CD4-positive, CD25-positive, alpha-beta regulatory T cell (primary cell): ENCODE data around the gene FBXL4. TPM values are rescaled to one million over a fixed set of nuclear protein-coding genes. Genes with fewer than 3 reads are reported as not detected.
"Not testable (repeated sequence)": the region's sequence is repeated elsewhere in the genome, so short reads cannot be mapped to it uniquely, and the experiment has no call there.

ENCODE experiments used
- ATAC-seq, 2 donors: fragments of 150-1000 bp; cut with Tn5 transposase; one replicate each; pipeline ENCODE4 v1.10.0; 2021; ENCODE audit warnings: low read depth in 2 of 2, moderate number of reproducible peaks in 2 of 2, moderate library complexity in 1 of 2
- DNase-seq, 3 donors: peaks; one replicate each; pipeline versions ENCODE4 v3.0.0 to v3.0.0-alpha.2; 2012 to 2022; ENCODE audit warnings: mixed read lengths in 1 of 3
- H3K27ac ChIP-seq: one replicate; pipeline ENCODE4 v1.7.0; 2013; ENCODE audit warnings: mild to moderate bottlenecking, low read length; ENCODE audit not compliant: insufficient read depth, poor library complexity, severe bottlenecking
- H3K27me3 ChIP-seq: one replicate; pipeline ENCODE4 v1.7.0; 2013; ENCODE audit warnings: low read length; ENCODE audit not compliant: control insufficient read depth, insufficient read depth
- H3K36me3 ChIP-seq: one replicate; pipeline ENCODE4 v1.7.0; 2013; ENCODE audit warnings: mild to moderate bottlenecking, low read length, moderate library complexity; ENCODE audit not compliant: control insufficient read depth, insufficient read depth
- H3K4me1 ChIP-seq: 2 replicates; pipeline ENCODE4 v1.7.0; 2013; ENCODE audit warnings: mild to moderate bottlenecking, low read length; ENCODE audit not compliant: insufficient read depth, control insufficient read depth, poor library complexity, severe bottlenecking
- H3K4me3 ChIP-seq: one replicate; pipeline ENCODE4 v1.7.0; 2013; ENCODE audit warnings: low read depth, mild to moderate bottlenecking, low read length, moderate library complexity
- H3K9me3 ChIP-seq, 2 experiments: 1 replicate in 1 of 2; 2 replicates in 1 of 2; pipeline ENCODE4 v1.7.0; 2013; ENCODE audit warnings: low read length in 2 of 2, mild to moderate bottlenecking in 1 of 2, moderate library complexity in 1 of 2; ENCODE audit not compliant: control insufficient read depth in 2 of 2
- H3K27ac Mint-ChIP-seq, 3 donors: one replicate each; pipeline ENCODE4 v1.8.0; 2020 to 2022; ENCODE audit warnings: mild to moderate bottlenecking in 3 of 3, mixed read lengths in 3 of 3, moderate library complexity in 2 of 3
- H3K27me3 Mint-ChIP-seq: one replicate; pipeline ENCODE4 v1.8.0; 2022; ENCODE audit warnings: mild to moderate bottlenecking, mixed read lengths
- H3K36me3 Mint-ChIP-seq: one replicate; pipeline ENCODE4 v1.8.0; 2020; ENCODE audit warnings: mixed read lengths
- H3K4me1 Mint-ChIP-seq, 4 donors: one replicate each; pipeline ENCODE4 v1.8.0; 2020 to 2022; ENCODE audit warnings: mixed read lengths in 4 of 4, mild to moderate bottlenecking in 1 of 4
- H3K4me3 Mint-ChIP-seq, 4 donors: one replicate each; pipeline ENCODE4 v1.8.0; 2020 to 2022; ENCODE audit warnings: mild to moderate bottlenecking in 4 of 4, mixed read lengths in 4 of 4, moderate library complexity in 3 of 4
- H3K9me3 Mint-ChIP-seq, 7 donors: one replicate each; pipeline ENCODE4 v1.8.0; 2020 to 2022; ENCODE audit warnings: mixed read lengths in 7 of 7, mild to moderate bottlenecking in 3 of 7, moderate library complexity in 2 of 7
- polyA plus RNA-seq, 4 donors: library from polyadenylated mRNA; unstranded; fragments of 300-500 nt; fragmentation: Illumina TruSeq; gene quantifications; one replicate each; pipeline ENCODE4 v1.2.3, GENCODE V29; 2021
- total RNA-seq: library from RNA; stranded (reverse); gene quantifications from one replicate; pipeline ENCODE4 v1.2.3, GENCODE V29; 2022

FBXL4 gene
- total and polyA plus RNA-seq, 5 donors from 2014 or later: 8.9 to 16.8 (median 10.9) TPM

DNA sequence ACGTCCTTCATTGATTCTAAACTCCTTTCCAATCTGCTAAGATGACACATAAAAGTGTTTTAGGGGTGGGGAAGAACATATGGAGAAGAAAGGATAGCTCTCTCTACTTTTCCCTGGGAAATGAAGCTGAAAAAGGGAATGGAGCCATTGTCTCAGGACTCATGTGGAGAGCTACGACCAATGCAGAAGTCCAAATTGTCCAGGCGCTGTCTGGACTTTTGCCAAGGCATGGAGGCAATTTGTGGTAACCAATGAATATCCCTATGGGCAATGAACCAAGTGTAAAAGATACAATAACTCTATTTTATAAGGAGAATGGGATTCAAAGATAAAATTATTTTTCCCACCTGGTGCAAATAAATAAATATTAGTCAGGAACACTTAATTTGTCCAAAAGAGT is 16.1 kb downstream of the FBXL4 start:
- Mint-ChIP-seq H3K27me3 (no peaks in the 10 kb centered on the region), H3K9me3 (no peaks in the 10 kb centered on the region), H3K4me3 (no peak overlapping the region), H3K36me3 (peaks cover 27% of the 10 kb centered on the region), H3K4me1 (peaks cover 28 to 62% (median 40%) of the 10 kb centered on the region in 4 donors), H3K27ac (no peak overlapping the region)
- ATAC-seq (no peak), DNase-seq (no peak)
- Histone ChIP-seq H3K36me3 (peaks cover 29% of the 10 kb centered on the region), H3K4me3 (no peak overlapping the region), H3K4me1 (no peaks in the 10 kb centered on the region), H3K9me3 (no peaks in the 10 kb centered on the region), H3K27me3 (no peaks in the 10 kb centered on the region), H3K27ac (no peak overlapping the region)

DNA sequence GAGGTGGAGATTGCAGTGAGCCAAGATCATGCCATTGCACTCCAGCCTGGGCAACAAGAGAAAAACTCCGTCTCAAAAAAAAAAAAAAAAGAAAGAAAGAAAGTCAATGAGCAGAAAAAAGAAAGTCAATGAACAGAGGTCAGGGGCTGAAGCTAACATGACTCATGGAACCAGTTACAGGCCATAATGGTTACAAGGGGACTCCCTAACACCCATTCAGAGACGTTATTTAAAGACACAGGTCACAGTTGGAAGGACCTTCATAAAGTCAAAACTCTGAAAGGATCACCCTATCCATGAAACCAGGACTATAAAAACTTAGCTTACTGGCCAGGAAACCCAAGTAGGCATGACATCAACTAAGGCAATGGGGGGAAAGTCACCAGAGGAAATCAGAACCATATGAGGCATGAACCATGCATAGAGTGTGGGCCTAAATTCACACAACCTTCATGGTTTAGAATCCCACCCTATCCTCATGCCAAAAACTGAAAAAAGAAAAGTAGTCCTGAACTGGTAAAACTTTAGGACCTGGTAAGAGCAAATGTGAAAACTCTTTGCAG is 18.2 kb downstream of the FBXL4 start:
- DNase-seq (no peak), ATAC-seq (no peak)
- Mint-ChIP-seq H3K4me1 (peaks cover 25 to 55% (median 34%) of the 10 kb centered on the region in 4 donors), H3K4me3 (peak overlapping the region in 2 of 4 donors; percentile 19 to 39), H3K27ac (no peak overlapping the region), H3K36me3 (peaks cover 34% of the 10 kb centered on the region), H3K27me3 (no peaks in the 10 kb centered on the region), H3K9me3 (no peaks in the 10 kb centered on the region)
- Histone ChIP-seq H3K9me3 (no peaks in the 10 kb centered on the region), H3K4me1 (no peaks in the 10 kb centered on the region), H3K27me3 (no peaks in the 10 kb centered on the region), H3K4me3 (no peak overlapping the region), H3K36me3 (peaks cover 37% of the 10 kb centered on the region), H3K27ac (no peak overlapping the region)

DNA sequence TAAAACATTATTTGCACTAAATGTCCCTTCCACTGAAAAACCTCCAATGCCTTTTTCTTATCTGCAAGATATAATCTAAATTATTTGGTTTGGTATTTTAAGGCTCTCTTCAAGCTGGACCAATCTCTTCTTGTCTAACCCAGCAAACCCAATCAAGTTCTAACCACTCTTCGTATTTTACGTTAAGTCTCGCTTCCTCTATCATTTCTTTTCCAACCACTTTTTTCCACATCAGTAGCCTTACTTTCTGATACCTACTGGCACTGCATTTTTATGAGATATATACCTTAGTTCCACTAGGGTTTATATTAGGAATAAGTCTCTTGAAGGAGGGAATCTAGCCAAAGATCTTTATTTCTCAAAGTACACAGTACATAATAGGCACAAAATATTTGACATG is 19.1 kb downstream of the FBXL4 start:
- H3K36me3 ChIP-seq: peaks cover 32% of the 10 kb centered on the region
- no peaks in the 10 kb centered on the region for H3K27me3 Mint-ChIP-seq
- no peak overlapping the region for H3K4me3 ChIP-seq
- no peak overlapping the region for H3K4me3 Mint-ChIP-seq
- H3K4me1 Mint-ChIP-seq: peaks cover 16 to 49% (median 29%) of the 10 kb centered on the region in 4 donors
- ATAC-seq (no peak), DNase-seq (no peak)
- peaks cover 30% of the 10 kb centered on the region for H3K36me3 Mint-ChIP-seq
- no peaks in the 10 kb centered on the region for H3K9me3 ChIP-seq
- H3K27ac ChIP-seq: no peak overlapping the region
- no peaks in the 10 kb centered on the region for H3K9me3 Mint-ChIP-seq
- no peaks in the 10 kb centered on the region for H3K27me3 ChIP-seq
- no peaks in the 10 kb centered on the region for H3K4me1 ChIP-seq
- no peak overlapping the region for H3K27ac Mint-ChIP-seq

DNA sequence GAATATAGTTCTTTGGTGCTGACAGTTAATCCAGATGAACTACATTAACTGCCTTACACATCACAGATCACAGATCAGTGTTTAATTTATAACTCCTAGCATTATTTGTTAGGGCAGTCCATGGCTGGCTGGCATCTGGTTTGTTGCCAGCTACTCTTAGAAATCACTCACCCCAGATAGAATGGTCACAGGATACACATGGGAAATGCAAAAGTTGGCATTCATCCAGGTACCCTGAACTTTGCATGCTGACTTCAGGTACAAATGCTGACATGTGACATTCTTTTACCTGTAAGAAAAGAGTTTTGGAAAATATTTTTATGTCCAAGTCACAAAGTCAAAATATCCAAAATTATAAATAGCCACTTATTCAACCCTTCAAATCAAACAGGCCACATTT is 20.2 kb downstream of the FBXL4 start:
- H3K27me3 ChIP-seq: no peaks in the 10 kb centered on the region
- no peaks in the 10 kb centered on the region for H3K9me3 ChIP-seq
- no peak overlapping the region for H3K4me3 ChIP-seq
- H3K4me1 ChIP-seq: no peaks in the 10 kb centered on the region
- H3K4me1 Mint-ChIP-seq: peaks cover 5 to 40% (median 21%) of the 10 kb centered on the region in 4 donors
- no peak for ATAC-seq
- H3K36me3 Mint-ChIP-seq: peaks cover 33% of the 10 kb centered on the region
- DNase-seq: no peak
- no peaks in the 10 kb centered on the region for H3K9me3 Mint-ChIP-seq
- H3K36me3 ChIP-seq: peaks cover 25% of the 10 kb centered on the region
- H3K27ac Mint-ChIP-seq: no peak overlapping the region
- H3K27me3 Mint-ChIP-seq: no peaks in the 10 kb centered on the region
- H3K4me3 Mint-ChIP-seq: no peak overlapping the region
- H3K27ac ChIP-seq: no peak overlapping the region

DNA sequence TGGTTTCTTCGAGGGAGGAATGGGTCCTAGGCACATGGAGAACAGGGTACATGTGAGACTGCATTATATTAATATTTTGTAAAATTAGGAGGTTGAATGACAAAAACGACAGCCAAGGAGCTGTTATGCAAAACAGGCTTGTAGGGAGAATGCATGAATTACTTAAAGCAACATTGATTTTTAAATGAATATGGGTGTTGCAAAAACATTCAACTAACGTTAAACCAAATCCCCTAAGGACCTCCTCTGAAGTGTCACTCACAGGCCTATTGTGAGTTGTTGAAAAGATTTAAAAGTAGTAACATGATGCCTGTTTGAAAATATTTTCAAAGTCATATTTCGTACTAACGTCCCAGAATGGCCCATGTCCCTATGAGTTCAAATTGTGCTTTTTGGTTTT is 21.9 kb downstream of the FBXL4 start:
- peaks cover 48% of the 10 kb centered on the region for H3K36me3 Mint-ChIP-seq
- no peak for DNase-seq

DNA sequence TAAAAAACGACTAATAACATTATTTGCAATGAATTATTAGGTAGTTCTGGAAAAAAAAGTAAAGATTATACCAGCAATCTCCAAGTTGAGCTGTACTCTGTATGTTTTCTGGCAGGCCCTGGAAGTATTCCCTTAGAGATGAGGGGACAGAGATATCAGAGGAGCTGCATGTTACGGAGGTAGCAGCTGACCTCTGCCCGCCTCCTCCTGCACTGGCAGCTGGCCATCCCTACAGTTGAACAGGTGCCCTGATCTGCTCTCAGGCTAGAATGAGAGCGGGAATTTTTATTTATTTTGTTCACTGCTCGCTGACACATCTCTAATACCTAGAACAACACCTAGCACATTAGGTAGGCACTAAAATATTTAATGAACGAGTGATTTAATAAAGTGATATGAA is 23.1 kb downstream of the FBXL4 start:
- H3K4me3 Mint-ChIP-seq: no peak overlapping the region
- H3K27me3 Mint-ChIP-seq: no peaks in the 10 kb centered on the region
- peaks cover 44% of the 10 kb centered on the region for H3K36me3 Mint-ChIP-seq
- DNase-seq: no peak
- Histone ChIP-seq H3K4me1 (no peaks in the 10 kb centered on the region), H3K9me3 (no peaks in the 10 kb centered on the region), H3K36me3 (peaks cover 20% of the 10 kb centered on the region), H3K27me3 (no peaks in the 10 kb centered on the region), H3K4me3 (no peak overlapping the region), H3K27ac (no peak overlapping the region)
- H3K4me1 Mint-ChIP-seq: peaks cover 13 to 32% (median 19%) of the 10 kb centered on the region in 4 donors
- no peaks in the 10 kb centered on the region for H3K9me3 Mint-ChIP-seq
- H3K27ac Mint-ChIP-seq: no peak overlapping the region
- ATAC-seq: no peak

More for the DNA sequence above, 21.9 kb downstream of the FBXL4 start:
- Mint-ChIP-seq H3K27me3 (no peaks in the 10 kb centered on the region), H3K4me3 (no peak overlapping the region), H3K27ac (no peak overlapping the region), H3K9me3 (no peaks in the 10 kb centered on the region), H3K4me1 (peaks cover 13 to 38% (median 23%) of the 10 kb centered on the region in 4 donors)
- H3K27me3 ChIP-seq: no peaks in the 10 kb centered on the region
- H3K4me3 ChIP-seq: no peak overlapping the region
- peaks cover 20% of the 10 kb centered on the region for H3K36me3 ChIP-seq
- ATAC-seq: no peak
- H3K9me3 ChIP-seq: no peaks in the 10 kb centered on the region
- H3K4me1 ChIP-seq: no peaks in the 10 kb centered on the region
- H3K27ac ChIP-seq: no peak overlapping the region

DNA sequence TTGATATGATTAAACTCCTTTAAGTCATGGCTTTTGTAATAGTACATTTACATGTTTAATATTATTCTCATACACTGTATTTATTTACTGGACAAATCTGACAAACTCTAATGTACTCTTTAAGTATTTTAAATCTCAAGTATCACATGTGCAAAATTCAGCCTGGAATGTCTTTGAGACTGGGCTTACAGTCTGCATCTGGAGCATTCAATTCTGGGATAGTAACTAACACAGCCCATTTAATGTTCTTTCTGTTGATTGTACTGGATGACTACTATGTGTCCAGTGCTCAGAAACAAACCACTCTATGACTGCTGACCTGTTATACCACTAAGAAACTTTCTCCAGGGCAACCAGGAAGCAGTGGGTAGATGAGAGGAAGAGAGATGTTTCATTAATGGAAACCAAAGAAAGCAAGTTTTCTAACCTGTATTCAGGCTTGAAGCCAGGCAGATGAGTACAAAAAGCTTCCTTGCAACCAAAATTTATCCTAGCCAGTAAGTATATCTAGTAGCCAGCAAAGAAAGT is 26.8 kb downstream of the FBXL4 start:
- H3K36me3 Mint-ChIP-seq: peaks cover 45% of the 10 kb centered on the region
- peaks cover 6% of the 10 kb centered on the region for H3K36me3 ChIP-seq

DNA sequence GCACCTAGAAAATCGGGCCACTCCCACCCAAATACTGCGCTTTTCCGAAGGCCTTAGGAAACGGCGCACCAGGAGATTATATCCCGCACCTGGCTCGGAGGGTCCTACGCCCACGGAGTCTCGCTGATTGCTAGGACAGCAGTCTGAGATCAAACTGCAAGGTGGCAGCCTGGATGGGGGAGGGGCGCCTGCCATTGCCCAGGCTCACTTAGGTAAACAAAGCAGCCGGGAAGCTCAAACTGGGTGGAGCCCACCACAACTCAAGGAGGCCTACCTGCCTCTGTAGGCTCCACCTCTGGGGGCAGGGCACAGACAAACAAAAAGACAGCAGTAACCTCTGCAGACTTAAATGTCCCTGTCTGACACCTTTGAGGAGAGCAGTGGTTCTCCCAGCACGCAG is 36.8 kb downstream of the FBXL4 start:
- not testable (repeated sequence) for H3K36me3 ChIP-seq, H3K27ac ChIP-seq, H3K4me3 ChIP-seq, H3K27me3 ChIP-seq, H3K4me3 Mint-ChIP-seq, H3K4me1 Mint-ChIP-seq, H3K27ac Mint-ChIP-seq, DNase-seq, ATAC-seq, H3K27me3 Mint-ChIP-seq, H3K4me1 ChIP-seq, H3K9me3 ChIP-seq
- Mint-ChIP-seq H3K36me3 (peaks cover 46% of the 10 kb centered on the region), H3K9me3 (peaks cover 0 to 15% (median 5%) of the 10 kb centered on the region in 7 donors)

More for the DNA sequence above, 26.8 kb downstream of the FBXL4 start:
- no peaks in the 10 kb centered on the region for H3K9me3 ChIP-seq
- no peaks in the 10 kb centered on the region for H3K27me3 ChIP-seq
- DNase-seq: no peak
- H3K27ac ChIP-seq: no peak overlapping the region
- Mint-ChIP-seq H3K4me3 (no peak overlapping the region), H3K27me3 (no peaks in the 10 kb centered on the region), H3K9me3 (peaks cover 0 to 2% (median 0%) of the 10 kb centered on the region in 7 donors), H3K27ac (no peak overlapping the region), H3K4me1 (peaks cover 14 to 21% (median 18%) of the 10 kb centered on the region in 4 donors)
- no peak for ATAC-seq
- H3K4me1 ChIP-seq: no peaks in the 10 kb centered on the region
- H3K4me3 ChIP-seq: no peak overlapping the region
